Tibial artery (tissue), 4 donors: ENCODE measurements around the gene GABRR2.

ENCODE experiments used
- DNase-seq, 2 donors: peaks; one replicate each; pipeline ENCODE4 v3.0.0-alpha.2; 2019
- H3K27ac ChIP-seq, 2 donors: fragments of 200-600 bp; sonication (generic) in 1 of 2; 1 replicate in 1 of 2; 2 replicates in 1 of 2; pipeline ENCODE4 v1.5.1; 2018 to 2019; ENCODE audit warnings: mild to moderate bottlenecking in 1 of 2
- H3K27me3 ChIP-seq, 2 donors: fragments of 200-600 bp; sonication (generic) in 1 of 2; one replicate each; pipeline versions ENCODE4 v1.5.1 to v1.6.0; 2016 to 2019
- H3K36me3 ChIP-seq, 3 donors: fragments of 200-600 bp; sonication (generic) in 2 of 3; one replicate each; pipeline ENCODE4 v1.5.1; 2016 to 2019; ENCODE audit warnings: mild to moderate bottlenecking in 2 of 3
- H3K4me1 ChIP-seq, 4 donors: fragments of 200-600 bp; sonication (generic) in 2 of 4; 1 replicate in 3 of 4; 2 replicates in 1 of 4; pipeline ENCODE4 v1.5.1; 2016 to 2019
- H3K4me3 ChIP-seq, 2 donors: fragments of 200-600 bp; sonication (generic) in 1 of 2; 1 replicate in 1 of 2; 2 replicates in 1 of 2; pipeline ENCODE4 v1.5.1; 2018 to 2019; ENCODE audit warnings: mild to moderate bottlenecking in 2 of 2
- H3K9me3 ChIP-seq, 3 donors: fragments of 200-600 bp; sonication (generic) in 1 of 3; one replicate each; pipeline ENCODE4 v1.5.1; 2016 to 2019
- CTCF ChIP-seq, 2 experiments: fragments of 200-600 bp in 1 of 2; fragments of 450-650 bp in 1 of 2; IDR thresholded peaks; one replicate each; pipeline ENCODE4 v1.5.1; 2017 to 2019; ENCODE audit warnings: antibody characterized with exemption in 2 of 2, mild to moderate bottlenecking in 1 of 2, moderate library complexity in 1 of 2
- intact Hi-C: fragments of 100-400 bp; cut with DNase I; formaldehyde crosslinking; loops from one replicate; pipeline ENCODE4 v1.15.0; 2023; ENCODE audit warnings: low total_unique reads

Gene GABRR2

GRCh38 chr6:89264296-89264695 lies 50.8 kb downstream of the GABRR2 start:
- no peaks in the 10 kb centered on the region for H3K4me1 ChIP-seq
- H3K27me3 ChIP-seq, result no peaks in the 10 kb centered on the region
- intact Hi-C loops, result no loop called here
- H3K9me3 ChIP-seq, result no peaks in the 10 kb centered on the region
- H3K27ac ChIP-seq, result no peak overlapping the region
- no peak overlapping the region for H3K4me3 ChIP-seq
- H3K36me3 ChIP-seq, result no peaks in the 10 kb centered on the region
- no peak for TF ChIP-seq CTCF (IDR thresholded peaks at IDR 0.05)
- no peak for DNase-seq

DNA sequence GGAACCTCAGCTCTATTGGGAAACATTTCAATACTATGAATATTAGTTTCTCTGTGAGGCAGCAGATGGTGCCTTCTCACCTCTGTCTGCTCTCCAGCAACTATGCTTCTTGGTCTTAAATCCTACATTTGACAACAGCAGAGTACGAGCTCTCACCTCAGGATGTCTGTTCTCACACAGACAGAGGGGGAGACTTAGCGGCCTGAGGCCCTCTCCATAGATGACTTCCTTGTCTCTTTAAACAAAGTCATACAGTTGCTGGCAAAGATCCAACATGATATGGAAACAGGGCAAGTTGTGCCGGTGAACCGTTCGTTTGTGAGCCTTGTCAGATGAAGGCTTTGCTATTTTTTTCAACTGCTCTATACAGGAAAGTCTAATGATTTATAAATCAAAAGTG lies 54.3 kb downstream of the GABRR2 start:
- Histone ChIP-seq H3K9me3 (no peaks in the 10 kb centered on the region), H3K27me3 (no peaks in the 10 kb centered on the region), H3K4me1 (no peaks in the 10 kb centered on the region), H3K4me3 (no peak overlapping the region), H3K27ac (no peak overlapping the region), H3K36me3 (no peaks in the 10 kb centered on the region)
- DNase-seq, result no peak
- intact Hi-C loops, result no loop called here
- no peak for TF ChIP-seq CTCF (IDR thresholded peaks at IDR 0.05)

- Histone ChIP-seq H3K9me3 (no peaks in the 10 kb centered on the region), H3K27me3 (no peaks in the 10 kb centered on the region), H3K36me3 (no peaks in the 10 kb centered on the region), H3K4me3 (no peak overlapping the region), H3K4me1 (no peaks in the 10 kb centered on the region), H3K27ac (no peak overlapping the region)
- intact Hi-C loops, result no loop called here
- no peak for TF ChIP-seq CTCF (IDR thresholded peaks at IDR 0.05)
- no peak for DNase-seq
Observed at GRCh38 chr6:89260310-89260709, 54.8 kb downstream of the GABRR2 start.

DNA sequence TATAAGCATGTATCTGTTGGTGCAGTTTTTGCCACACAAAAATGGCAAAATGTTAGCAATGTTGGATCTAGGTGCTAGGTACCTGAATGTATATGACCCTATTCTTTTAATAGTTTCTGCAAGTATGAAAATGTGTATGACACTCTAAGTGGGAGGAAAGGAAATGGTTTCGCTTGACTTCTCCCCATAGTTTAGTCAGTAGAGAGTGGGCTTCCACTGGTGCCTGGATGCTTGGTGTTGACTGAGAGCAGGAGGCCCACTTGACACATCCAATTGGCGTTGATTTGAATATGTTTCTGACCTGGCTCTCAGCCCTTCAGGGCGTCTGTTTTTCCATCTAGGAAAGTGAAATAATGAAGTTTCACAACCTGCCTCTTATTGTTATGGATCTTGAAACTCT lies 56.2 kb downstream of the GABRR2 start:
- Histone ChIP-seq H3K9me3 (no peaks in the 10 kb centered on the region), H3K4me3 (no peak overlapping the region), H3K36me3 (no peaks in the 10 kb centered on the region), H3K27me3 (no peaks in the 10 kb centered on the region), H3K4me1 (no peaks in the 10 kb centered on the region), H3K27ac (no peak overlapping the region)
- intact Hi-C loops, result no loop called here
- TF ChIP-seq CTCF (IDR thresholded peaks at IDR 0.05), result no peak
- DNase-seq, result no peak

DNA sequence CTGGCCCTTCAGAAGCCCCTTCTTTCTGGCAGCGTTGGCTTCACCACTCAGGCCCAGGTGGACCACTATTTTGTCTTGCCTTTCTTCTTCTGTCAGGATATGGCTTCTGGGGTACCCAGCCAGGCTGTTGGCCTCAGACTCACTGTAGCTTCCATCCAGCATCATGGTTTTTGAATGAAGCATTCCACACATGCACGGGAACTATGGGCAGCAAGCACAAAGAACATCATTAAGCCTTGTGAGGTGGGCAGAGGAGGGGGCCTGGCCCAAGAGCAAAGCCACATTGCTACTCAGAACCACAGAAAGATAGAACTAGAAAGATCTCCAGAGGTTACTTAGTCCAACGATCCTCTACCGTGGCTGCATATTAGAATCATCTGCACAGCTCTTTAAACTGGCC lies 57.3 kb downstream of the GABRR2 start:
- no peak for DNase-seq
- no peak overlapping the region for H3K4me3 ChIP-seq
- H3K9me3 ChIP-seq, result no peaks in the 10 kb centered on the region
- no peak overlapping the region for H3K27ac ChIP-seq
- H3K36me3 ChIP-seq, result no peaks in the 10 kb centered on the region
- H3K27me3 ChIP-seq, result no peaks in the 10 kb centered on the region
- H3K4me1 ChIP-seq, result no peaks in the 10 kb centered on the region
- intact Hi-C loops, result no loop called here
- no peak for TF ChIP-seq CTCF (IDR thresholded peaks at IDR 0.05)

GRCh38 chr6:89257346-89257745 lies 57.8 kb downstream of the GABRR2 start:
- TF ChIP-seq CTCF (IDR thresholded peaks at IDR 0.05), result no peak
- no peak overlapping the region for H3K4me3 ChIP-seq
- no peaks in the 10 kb centered on the region for H3K27me3 ChIP-seq
- intact Hi-C loops, result no loop called here
- DNase-seq, result no peak
- no peaks in the 10 kb centered on the region for H3K9me3 ChIP-seq
- no peaks in the 10 kb centered on the region for H3K36me3 ChIP-seq
- H3K4me1 ChIP-seq, result no peaks in the 10 kb centered on the region
- H3K27ac ChIP-seq, result no peak overlapping the region
